ENCODE measurements around the gene EIF2AK3. TPM values are rescaled to one million over a fixed set of nuclear protein-coding genes. Genes with fewer than 3 reads are reported as not detected.

Gene EIF2AK3
- total and polyA plus RNA-seq, 2 of the 13 experiments (the other 11 are each of a cell fraction or from before 2014, with no cell fraction given) = 10.3 to 30.6 TPM

- TF ChIP-seq ZUFSP (CRISPR knock-in tag; IDR thresholded peaks at IDR 0.05; ENCODE audit: borderline replicate concordance) = no peak
- no peak; the same call in none of the 2 replicates for TF ChIP-seq ARHGAP35 (CRISPR knock-in tag; IDR thresholded peaks at IDR 0.05; ENCODE audit: borderline replicate concordance)
- TF ChIP-seq ZNF121 (CRISPR knock-in tag; IDR thresholded peaks at IDR 0.05) = 0 out of 2 replicates have a peak, but pooled peaks have one; percentile 21
- TF ChIP-seq KMT2B (CRISPR knock-in tag; IDR thresholded peaks at IDR 0.05) = peak; percentile 85; the same call in 1 of the 2 replicates
- peak; percentile 40; the same call in 1 of the 2 replicates for TF ChIP-seq ATAD3A (CRISPR knock-in tag; IDR thresholded peaks at IDR 0.05)
- TF ChIP-seq ZFY (CRISPR knock-in tag; IDR thresholded peaks at IDR 0.05) = peak; percentile 90
- TF ChIP-seq RNF219 (CRISPR knock-in tag; IDR thresholded peaks at IDR 0.05) = no peak
- no peak for TF ChIP-seq ZEB1 (IDR thresholded peaks at IDR 0.05; ENCODE audit: insufficient replicate concordance, low read depth)
- no peak for TF ChIP-seq ZNF496 (CRISPR knock-in tag; IDR thresholded peaks at IDR 0.05; ENCODE audit: insufficient replicate concordance)
- peak; percentile 83 for TF ChIP-seq ZFP36L1 (CRISPR knock-in tag; IDR thresholded peaks at IDR 0.05)
- TF ChIP-seq SP140L (CRISPR knock-in tag; IDR thresholded peaks at IDR 0.05; ENCODE audit: borderline replicate concordance) = no peak
- no peak; the same call in 1 of the 2 replicates for TF ChIP-seq ZNF296 (CRISPR knock-in tag; conservative IDR thresholded peaks at IDR 0.05)
- TF ChIP-seq FOXM1 (CRISPR knock-in tag; IDR thresholded peaks at IDR 0.05) = no peak
- peak; percentile 30; the same call in 1 of the 2 replicates for TF ChIP-seq MXD4 (CRISPR knock-in tag; IDR thresholded peaks at IDR 0.05)
- peak; percentile 66 for TF ChIP-seq CREBL2 (CRISPR knock-in tag; IDR thresholded peaks at IDR 0.05; ENCODE audit: borderline replicate concordance)
- no peak; the same call in none of the 2 replicates for TF ChIP-seq ZNF274 (CRISPR knock-in tag; IDR thresholded peaks at IDR 0.05)
- TF ChIP-seq HES4 (CRISPR knock-in tag; IDR thresholded peaks at IDR 0.05; ENCODE audit: borderline replicate concordance) = peak; percentile 86
- TF ChIP-seq ZBTB46 (CRISPR knock-in tag; IDR thresholded peaks at IDR 0.05; ENCODE audit: borderline replicate concordance) = no peak
- 0 out of 2 replicates have a peak, but pooled peaks have one; percentile 7 for TF ChIP-seq HNRNPL (IDR thresholded peaks at IDR 0.05; ENCODE audit: low read depth, low read length)
- TF ChIP-seq ZNF790 (CRISPR knock-in tag; IDR thresholded peaks at IDR 0.05; ENCODE audit: borderline replicate concordance) = peak; percentile 38; the same call in 1 of the 2 replicates
- peak; percentile 97 for TF ChIP-seq TMF1 (CRISPR knock-in tag; IDR thresholded peaks at IDR 0.05; ENCODE audit: low read depth)
- 0 out of 2 replicates have a peak, but pooled peaks have one; percentile 11 for TF ChIP-seq MXD3 (CRISPR knock-in tag; IDR thresholded peaks at IDR 0.05)
- no peak for TF ChIP-seq ZNF570 (CRISPR knock-in tag; IDR thresholded peaks at IDR 0.05; ENCODE audit: borderline replicate concordance)
Observed at GRCh38 chr2:88627055-88627855, at the start of gene EIF2AK3 (continued).
